Endodermal cell (in vitro differentiated cells): ENCODE data around the gene SOCS3. TPM values are rescaled to one million over a fixed set of nuclear protein-coding genes. Genes with fewer than 3 reads are reported as not detected.

Source experiments
- DNase-seq: peaks from one replicate; pipeline ENCODE4 v3.0.0-alpha.2; 2017
- H3K27ac ChIP-seq: 2 replicates; pipeline ENCODE4 v1.5.1; 2013; ENCODE audit warnings: mild to moderate bottlenecking, low read depth, low read length, moderate library complexity
- H3K27me3 ChIP-seq: 2 replicates; pipeline ENCODE4 v1.6.1; 2013; ENCODE audit warnings: mild to moderate bottlenecking, low read length, moderate library complexity; ENCODE audit not compliant: insufficient read depth, control insufficient read depth, poor library complexity, severe bottlenecking
- H3K36me3 ChIP-seq: 2 replicates; pipeline ENCODE4 v1.7.0; 2013; ENCODE audit warnings: mild to moderate bottlenecking, low read length, moderate library complexity; ENCODE audit not compliant: control insufficient read depth, insufficient read depth
- H3K4me1 ChIP-seq: one replicate; pipeline ENCODE4 v1.7.0; 2013; ENCODE audit warnings: low read length; ENCODE audit not compliant: control insufficient read depth, insufficient read depth
- H3K4me3 ChIP-seq: 2 replicates; pipeline ENCODE4 v1.5.1; 2013; ENCODE audit warnings: mild to moderate bottlenecking, low read length, moderate library complexity
- H3K9ac ChIP-seq: 2 replicates; pipeline ENCODE4 v1.6.1; 2013; ENCODE audit warnings: mild to moderate bottlenecking, low read length, moderate library complexity; ENCODE audit not compliant: poor library complexity, severe bottlenecking; ENCODE audit errors: extremely low read depth
- H3K9me3 ChIP-seq: 2 replicates; pipeline ENCODE4 v1.6.1; 2013; ENCODE audit warnings: mild to moderate bottlenecking, low read length, moderate library complexity; ENCODE audit not compliant: control insufficient read depth
- H3K27ac Mint-ChIP-seq: 2 replicates; pipeline ENCODE4 v1.8.0; 2020; ENCODE audit warnings: mixed read lengths
- H3K27me3 Mint-ChIP-seq: 2 replicates; pipeline ENCODE4 v1.8.0; 2021; ENCODE audit warnings: mild to moderate bottlenecking, mixed read lengths; ENCODE audit not compliant: insufficient read depth
- H3K36me3 Mint-ChIP-seq: 2 replicates; pipeline ENCODE4 v1.8.0; 2020; ENCODE audit warnings: low read depth, mixed read lengths
- H3K4me1 Mint-ChIP-seq: 2 replicates; pipeline ENCODE4 v1.8.0; 2020; ENCODE audit warnings: mixed read lengths
- H3K4me3 Mint-ChIP-seq: 2 replicates; pipeline ENCODE4 v1.8.0; 2020; ENCODE audit warnings: mild to moderate bottlenecking, moderate library complexity, mixed read lengths
- H3K9me3 Mint-ChIP-seq: 2 replicates; pipeline ENCODE4 v1.8.0; 2020; ENCODE audit warnings: mild to moderate bottlenecking, mixed read lengths
- CTCF ChIP-seq: fragments of 200-600 bp; sonication (generic); conservative IDR thresholded peaks from 2 replicates; pipeline ENCODE4 v1.5.0; 2021; ENCODE audit warnings: antibody characterized with exemption, mild to moderate bottlenecking
- WGBS, 2 experiments: methylation state at CpG; one replicate each; pipeline versions ENCODE4 v1.1.5 to v1.1.7; 2013; ENCODE audit warnings: missing lambda C conversion rate in 2 of 2, mixed read lengths in 1 of 2; ENCODE audit not compliant: insufficient coverage in 1 of 2, insufficient read length in 1 of 2; 5-methylcytosine and 5-hydroxymethylcytosine counted together
- total RNA-seq, 2 donors: library from RNA; stranded (reverse); fragmentation: NEBNext Ultra II Directional in 1 of 2; extraction: Animal tissue kit (Norgen Biotek cat#: 25700) in 1 of 2; gene quantifications; 2 replicates in 1 of 2; 3 replicates in 1 of 2; pipeline ENCODE4 v1.2.1, GENCODE V29; 2021

Gene SOCS3
- total RNA-seq, 2 donors from 2014 or later = 54.2 to 75.3 TPM

- whole genome bisulfite sequencing, 2 experiments = 86 to 91% methylated on average over 9 of the region's 9 CpGs
- Histone ChIP-seq H3K9me3 (no peaks in the 10 kb centered on the region), H3K27ac (peak overlapping the region; percentile 83), H3K36me3 (peaks cover 7% of the 10 kb centered on the region), H3K4me1 (peaks cover 22% of the 10 kb centered on the region), H3K27me3 (no peaks in the 10 kb centered on the region), H3K9ac (peak overlapping the region; percentile 42), H3K4me3 (no peak overlapping the region)
- H3K9me3 Mint-ChIP-seq = no peaks in the 10 kb centered on the region
- peaks cover 47% of the 10 kb centered on the region for H3K4me1 Mint-ChIP-seq
- H3K27me3 Mint-ChIP-seq = no peaks in the 10 kb centered on the region
- no peak for TF ChIP-seq CTCF
- H3K27ac Mint-ChIP-seq = peak overlapping the region; percentile 85
- peak; percentile 59 for DNase-seq
- no peak overlapping the region for H3K4me3 Mint-ChIP-seq
- peaks cover 5% of the 10 kb centered on the region for H3K36me3 Mint-ChIP-seq
Observed at GRCh38 chr17:78375401-78376151, 15.7 kb upstream of the SOCS3 start.

GRCh38 chr17:78374631-78375274, 14.9 kb upstream of the SOCS3 start:
- Histone ChIP-seq H3K9me3 (no peaks in the 10 kb centered on the region), H3K36me3 (no peaks in the 10 kb centered on the region), H3K4me1 (peaks cover 18% of the 10 kb centered on the region), H3K4me3 (no peak overlapping the region), H3K9ac (peak overlapping the region; percentile 42), H3K27me3 (no peaks in the 10 kb centered on the region), H3K27ac (peak overlapping the region; percentile 83)
- H3K9me3 Mint-ChIP-seq = no peaks in the 10 kb centered on the region
- H3K4me3 Mint-ChIP-seq = peak overlapping the region; percentile 22
- H3K27me3 Mint-ChIP-seq = no peaks in the 10 kb centered on the region
- no peaks in the 10 kb centered on the region for H3K36me3 Mint-ChIP-seq
- H3K27ac Mint-ChIP-seq = peak overlapping the region; percentile 85
- peaks cover 48% of the 10 kb centered on the region for H3K4me1 Mint-ChIP-seq
- peak; percentile 87 for DNase-seq
- TF ChIP-seq CTCF = no peak
- WGBS, 2 experiments = 49 to 68% methylated on average over 11 to 14 of the region's 14 CpGs

GRCh38 chr17:78374189-78374588, 14.3 kb upstream of the SOCS3 start:
- Histone ChIP-seq H3K27me3 (no peaks in the 10 kb centered on the region), H3K9me3 (no peaks in the 10 kb centered on the region), H3K4me3 (no peak overlapping the region), H3K9ac (no peak overlapping the region), H3K27ac (peak overlapping the region; percentile 6), H3K4me1 (peaks cover 18% of the 10 kb centered on the region), H3K36me3 (no peaks in the 10 kb centered on the region)
- DNase-seq = no peak
- Mint-ChIP-seq H3K4me1 (peaks cover 48% of the 10 kb centered on the region), H3K4me3 (no peak overlapping the region), H3K27ac (peak overlapping the region; percentile 85), H3K36me3 (no peaks in the 10 kb centered on the region), H3K27me3 (no peaks in the 10 kb centered on the region), H3K9me3 (no peaks in the 10 kb centered on the region)
- 44 to 67% methylated on average over 5 to 6 of the region's 6 CpGs for WGBS, 2 experiments
- no peak for TF ChIP-seq CTCF
